ENCODE data around the gene KLF13.

DNA sequence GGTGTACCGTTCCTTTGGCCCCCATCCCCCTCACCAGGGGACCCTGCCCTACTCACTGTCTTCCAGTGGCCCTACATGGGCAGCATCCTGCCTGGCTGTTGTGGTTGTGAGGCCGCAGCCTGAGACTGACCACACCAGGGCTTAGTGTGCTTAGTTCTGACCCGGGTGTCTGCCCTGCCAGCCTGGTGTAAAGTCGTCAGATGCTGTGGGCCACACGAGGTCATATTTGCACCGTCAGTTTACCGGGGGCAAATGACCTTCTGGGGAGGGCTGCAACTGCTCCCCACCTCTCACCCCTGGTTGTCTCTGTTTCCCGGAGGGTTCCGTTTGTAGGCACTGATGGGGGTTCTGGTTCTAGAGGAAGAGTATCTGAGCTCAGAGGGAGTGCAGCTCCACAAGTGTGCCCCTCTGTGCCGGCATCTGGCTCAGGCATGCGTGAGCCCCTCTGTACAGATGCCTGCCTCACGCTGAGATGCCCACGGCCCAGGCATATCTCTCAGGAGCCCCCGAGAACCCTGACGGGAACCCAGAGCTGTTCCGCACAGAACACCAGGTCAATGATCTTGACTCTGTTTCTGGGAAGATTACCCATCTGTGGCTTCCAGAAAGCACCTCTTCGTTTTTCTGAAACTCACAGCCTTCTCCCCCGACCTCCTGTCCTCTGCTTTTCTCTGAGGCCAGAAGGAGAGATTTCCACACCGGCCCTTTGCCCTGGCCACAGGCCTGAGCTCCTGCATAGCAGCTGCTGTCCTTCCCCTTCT lies 19.2 kb downstream of the KLF13 start:
- TF ChIP-seq EZH2 (IDR thresholded peaks at IDR 0.05; ENCODE audit: borderline replicate concordance, insufficient read depth, low read depth, low read length, poor library complexity, severe bottlenecking) = no peak
- no peak for TF ChIP-seq CTCF (IDR thresholded peaks at IDR 0.05)

Measured in B cell (primary cell).